Superior temporal gyrus (tissue), 1 donor: ENCODE data around the gene ALG10B.

ENCODE experiments used
- DNase-seq: peaks from one replicate; pipeline ENCODE4 v3.0.0-alpha.2; 2016; ENCODE audit errors: extremely low spot score

Gene ALG10B

DNA sequence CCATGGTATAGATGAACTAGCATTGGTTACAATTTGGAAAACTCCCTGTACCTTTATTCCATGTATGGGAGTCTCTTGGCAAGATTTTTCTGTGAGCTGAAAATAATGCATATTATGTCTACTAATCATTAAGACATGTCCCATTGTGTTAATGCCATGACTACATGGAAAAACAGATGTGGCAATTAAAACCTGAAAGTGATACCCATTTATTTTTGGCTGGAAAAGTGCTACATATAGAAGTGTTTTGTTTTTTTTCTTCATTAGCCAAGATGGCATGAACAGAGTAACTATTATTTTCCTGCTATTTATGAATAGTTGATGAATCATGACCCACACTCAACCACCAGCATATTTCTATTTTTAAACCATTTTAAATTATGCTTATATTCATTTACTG is 58.2 kb downstream of the ALG10B start:
- no peak for DNase-seq
